H9 (cell line): ENCODE data around the gene DTNBP1. TPM values are rescaled to one million over a fixed set of nuclear protein-coding genes. Genes with fewer than 3 reads are reported as not detected.

Experiments
- DNase-seq: peaks from one replicate; pipeline ENCODE4 v3.0.0-alpha.2; 2017
- H2AFZ ChIP-seq: one replicate; pipeline ENCODE4 v1.6.1; 2013; ENCODE audit warnings: mild to moderate bottlenecking, low read length, control low read depth, moderate library complexity
- H2AK5ac ChIP-seq: 2 replicates; pipeline ENCODE4 v1.6.1; 2013; ENCODE audit warnings: low read length, control low read depth, mixed read lengths; ENCODE audit not compliant: insufficient read length
- H2BK120ac ChIP-seq: one replicate; pipeline ENCODE4 v1.6.1; 2013; ENCODE audit warnings: low read depth, mild to moderate bottlenecking, low read length, control low read depth, inconsistent platforms; ENCODE audit not compliant: poor library complexity, severe bottlenecking
- H2BK12ac ChIP-seq: 2 replicates; pipeline ENCODE4 v1.6.1; 2013; ENCODE audit warnings: low read length, control low read depth, mixed read lengths, low read depth; ENCODE audit not compliant: insufficient read length
- H2BK15ac ChIP-seq: 2 replicates; pipeline ENCODE4 v1.6.1; 2013; ENCODE audit warnings: low read depth, low read length, control low read depth
- H2BK20ac ChIP-seq: one replicate; pipeline ENCODE4 v1.6.1; 2013; ENCODE audit warnings: low read depth, mild to moderate bottlenecking, low read length, control low read depth, inconsistent platforms; ENCODE audit not compliant: poor library complexity, severe bottlenecking
- H2BK5ac ChIP-seq: 2 replicates; pipeline ENCODE4 v1.6.1; 2013; ENCODE audit warnings: low read length, control low read depth, mixed read lengths; ENCODE audit not compliant: insufficient read length
- H3K14ac ChIP-seq: 2 replicates; pipeline ENCODE4 v1.6.1; 2013; ENCODE audit warnings: low read length, control low read depth; ENCODE audit not compliant: insufficient read depth
- H3K18ac ChIP-seq: 2 replicates; pipeline ENCODE4 v1.6.1; 2013; ENCODE audit warnings: low read depth, mild to moderate bottlenecking, mixed read lengths, low read length, control low read depth; ENCODE audit not compliant: insufficient read length
- H3K23ac ChIP-seq: 2 replicates; pipeline ENCODE4 v1.6.1; 2013; ENCODE audit warnings: low read length, control low read depth, mixed read lengths, low read depth; ENCODE audit not compliant: insufficient read length
- H3K23me2 ChIP-seq: 2 replicates; pipeline ENCODE4 v1.6.1; 2013; ENCODE audit warnings: low read depth, mild to moderate bottlenecking, mixed read lengths, low read length, control low read depth; ENCODE audit not compliant: insufficient read length, poor library complexity, severe bottlenecking
- H3K27ac ChIP-seq: 2 replicates; pipeline ENCODE4 v1.5.1; 2013; ENCODE audit warnings: low read length, control low read depth, mixed read lengths, low read depth; ENCODE audit not compliant: insufficient read length
- H3K27me3 ChIP-seq: 2 replicates; pipeline ENCODE4 v1.6.1; 2013; ENCODE audit warnings: low read length, control low read depth, inconsistent platforms; ENCODE audit not compliant: insufficient read depth
- H3K4ac ChIP-seq: 2 replicates; pipeline ENCODE4 v1.6.1; 2013; ENCODE audit warnings: low read depth, mild to moderate bottlenecking, control low read depth, inconsistent platforms, low read length, moderate library complexity
- H3K4me1 ChIP-seq: 2 replicates; pipeline ENCODE4 v1.6.1; 2013; ENCODE audit warnings: low read length, control low read depth, inconsistent platforms; ENCODE audit not compliant: insufficient read depth
- H3K4me2 ChIP-seq: 2 replicates; pipeline ENCODE4 v1.6.1; 2013; ENCODE audit warnings: low read length, control low read depth, mixed read lengths; ENCODE audit not compliant: insufficient read length, insufficient read depth
- H3K56ac ChIP-seq: 2 replicates; pipeline ENCODE4 v1.6.1; 2013; ENCODE audit warnings: low read depth, mild to moderate bottlenecking, mixed read lengths, low read length, control low read depth; ENCODE audit not compliant: insufficient read length
- H3K79me1 ChIP-seq: 2 replicates; pipeline ENCODE4 v1.6.1; 2013; ENCODE audit warnings: low read depth, mild to moderate bottlenecking, moderate library complexity, low read length, control low read depth, inconsistent platforms; ENCODE audit not compliant: insufficient read depth, poor library complexity, severe bottlenecking
- H3K79me2 ChIP-seq: 2 replicates; pipeline ENCODE4 v1.6.1; 2013; ENCODE audit warnings: low read length, control low read depth, inconsistent platforms; ENCODE audit not compliant: insufficient read depth
- H3K9ac ChIP-seq: 2 replicates; pipeline ENCODE4 v1.6.1; 2013; ENCODE audit warnings: low read length, control low read depth, mixed read lengths; ENCODE audit not compliant: insufficient read length; ENCODE audit errors: extremely low read depth
- H3K9me3 ChIP-seq: one replicate; pipeline ENCODE4 v1.6.1; 2013; ENCODE audit warnings: low read depth, low read length, inconsistent platforms; ENCODE audit not compliant: control insufficient read depth
- H3T11ph ChIP-seq: one replicate; pipeline ENCODE4 v1.6.1; 2013; ENCODE audit warnings: mild to moderate bottlenecking, low read length, control low read depth, inconsistent platforms
- H4K20me1 ChIP-seq: one replicate; pipeline ENCODE4 v1.6.1; 2013; ENCODE audit not compliant: control insufficient read depth, insufficient read length, insufficient read depth
- H4K5ac ChIP-seq: 2 replicates; pipeline ENCODE4 v1.6.1; 2013; ENCODE audit warnings: low read depth, mild to moderate bottlenecking, mixed read lengths, low read length, control low read depth; ENCODE audit not compliant: insufficient read length
- H4K8ac ChIP-seq: replicated peaks from 2 replicates; pipeline ENCODE4 v1.6.1; 2013; ENCODE audit warnings: low read length, control low read depth, mixed read lengths, low read depth; ENCODE audit not compliant: insufficient read length
- H4K91ac ChIP-seq: 2 replicates; pipeline ENCODE4 v1.6.1; 2013; ENCODE audit warnings: low read depth, mild to moderate bottlenecking, moderate library complexity, mixed read lengths, low read length, control low read depth; ENCODE audit not compliant: insufficient read length
- H3K27ac Mint-ChIP-seq, 3 experiments: 2 replicates in 2 of 3; 3 replicates in 1 of 3; pipeline ENCODE4 v1.8.0; 2020 to 2021; ENCODE audit warnings: mixed read lengths in 3 of 3, mild to moderate bottlenecking in 1 of 3, moderate library complexity in 1 of 3
- H3K27me3 Mint-ChIP-seq: 2 replicates; pipeline ENCODE4 v1.8.0; 2021; ENCODE audit warnings: low read depth, mild to moderate bottlenecking, moderate library complexity, mixed read lengths
- H3K36me3 Mint-ChIP-seq, 3 experiments: 2 replicates in 2 of 3; 3 replicates in 1 of 3; pipeline ENCODE4 v1.8.0; 2020 to 2021; ENCODE audit warnings: low read depth in 3 of 3, mixed read lengths in 3 of 3; ENCODE audit not compliant: insufficient read depth in 1 of 3
- H3K4me1 Mint-ChIP-seq, 2 experiments: 2 replicates each; pipeline ENCODE4 v1.8.0; 2020; ENCODE audit warnings: mixed read lengths in 2 of 2
- H3K4me3 Mint-ChIP-seq, 2 experiments: 2 replicates in 1 of 2; 3 replicates in 1 of 2; pipeline ENCODE4 v1.8.0; 2020 to 2021; ENCODE audit warnings: mild to moderate bottlenecking in 2 of 2, mixed read lengths in 2 of 2, moderate library complexity in 1 of 2
- H3K9me3 Mint-ChIP-seq, 2 experiments: 2 replicates in 1 of 2; 3 replicates in 1 of 2; pipeline ENCODE4 v1.8.0; 2020; ENCODE audit warnings: mild to moderate bottlenecking in 2 of 2, mixed read lengths in 2 of 2, moderate library complexity in 1 of 2
- WGBS: extraction: QIAGEN DNeasy Blood & Tissue Kit; methylation state at CpG from one replicate; pipeline ENCODE4 v1.1.7; 2013; ENCODE audit warnings: missing lambda C conversion rate, low lambda C conversion rate, mixed read lengths; ENCODE audit not compliant: insufficient read length; ENCODE audit errors: extremely low coverage; 5-methylcytosine and 5-hydroxymethylcytosine counted together
- total RNA-seq: library from RNA; stranded (reverse); gene quantifications from 2 replicates; pipeline ENCODE4 v1.2.1, GENCODE V29; 2021
- TF ChIP-seq, protein P1 (sequence below): fragments of 200-600 bp; sonication (generic); conservative IDR thresholded peaks from 3 replicates; pipeline ENCODE4 v1.8.0; 2021; ENCODE audit warnings: antibody characterized with exemption, mild to moderate bottlenecking

Gene DTNBP1
- total RNA-seq, 1 experiment from 2014 or later: 12.9 TPM

DNA sequence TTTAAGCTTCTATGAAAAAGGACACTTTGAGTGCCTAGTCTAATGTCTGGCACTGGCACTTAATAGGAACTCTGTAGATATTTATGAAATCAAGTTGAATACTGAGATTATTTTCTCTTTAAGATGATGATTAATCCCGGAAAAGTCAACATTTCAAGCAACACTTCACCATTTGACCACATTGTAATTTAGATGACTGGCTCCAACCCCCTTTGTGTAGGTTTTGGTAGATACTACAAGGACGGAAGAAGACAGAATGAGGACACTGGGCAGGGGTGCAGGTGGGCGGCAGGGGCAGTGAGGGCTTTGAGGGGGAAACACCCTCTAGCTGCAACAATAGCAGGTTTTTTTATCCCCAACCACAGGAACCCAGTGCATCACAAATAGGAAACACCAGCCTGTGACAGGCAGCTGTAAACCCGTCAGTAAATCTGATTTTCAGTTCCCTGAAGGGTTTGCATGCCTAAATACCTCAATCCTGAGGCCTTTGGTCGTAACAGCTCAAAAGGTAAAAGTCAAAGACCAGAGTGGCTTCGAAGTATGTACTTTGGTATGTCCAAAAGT, 4.6 kb downstream of the DTNBP1 start:
- no peaks in the 10 kb centered on the region for H4K20me1 ChIP-seq
- 0 out of 2 replicates have a peak, but pooled peaks cover 1% of the 10 kb centered on the region for H3K79me2 ChIP-seq
- peaks cover 2% of the 10 kb centered on the region for H3K79me1 ChIP-seq
- H3K4ac ChIP-seq: no peak overlapping the region
- no peak overlapping the region for H2AK5ac ChIP-seq
- Mint-ChIP-seq H3K27me3 (peaks cover 5% of the 10 kb centered on the region), H3K27ac (peak overlapping the region in 1 of 3 experiments; percentile 3; a peak in 1 of 7 replicates), H3K36me3 (peaks cover 0 to 4% (median 4%) of the 10 kb centered on the region in 3 experiments; a peak in 4 of 7 replicates), H3K4me1 (peaks cover 23% of the 10 kb centered on the region in 2 experiments), H3K4me3 (no peak overlapping the region), H3K9me3 (peaks cover 0 to under 1% of the 10 kb centered on the region in 2 experiments; a peak in 1 of 5 replicates)
- no peak overlapping the region for H3K14ac ChIP-seq
- no peak overlapping the region for H4K8ac ChIP-seq
- no peak overlapping the region for H3K56ac ChIP-seq
- TF ChIP-seq, protein P1, sequence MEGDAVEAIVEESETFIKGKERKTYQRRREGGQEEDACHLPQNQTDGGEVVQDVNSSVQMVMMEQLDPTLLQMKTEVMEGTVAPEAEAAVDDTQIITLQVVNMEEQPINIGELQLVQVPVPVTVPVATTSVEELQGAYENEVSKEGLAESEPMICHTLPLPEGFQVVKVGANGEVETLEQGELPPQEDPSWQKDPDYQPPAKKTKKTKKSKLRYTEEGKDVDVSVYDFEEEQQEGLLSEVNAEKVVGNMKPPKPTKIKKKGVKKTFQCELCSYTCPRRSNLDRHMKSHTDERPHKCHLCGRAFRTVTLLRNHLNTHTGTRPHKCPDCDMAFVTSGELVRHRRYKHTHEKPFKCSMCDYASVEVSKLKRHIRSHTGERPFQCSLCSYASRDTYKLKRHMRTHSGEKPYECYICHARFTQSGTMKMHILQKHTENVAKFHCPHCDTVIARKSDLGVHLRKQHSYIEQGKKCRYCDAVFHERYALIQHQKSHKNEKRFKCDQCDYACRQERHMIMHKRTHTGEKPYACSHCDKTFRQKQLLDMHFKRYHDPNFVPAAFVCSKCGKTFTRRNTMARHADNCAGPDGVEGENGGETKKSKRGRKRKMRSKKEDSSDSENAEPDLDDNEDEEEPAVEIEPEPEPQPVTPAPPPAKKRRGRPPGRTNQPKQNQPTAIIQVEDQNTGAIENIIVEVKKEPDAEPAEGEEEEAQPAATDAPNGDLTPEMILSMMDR: no peak
- no peak overlapping the region for H3K23ac ChIP-seq
- no peak overlapping the region for H2BK12ac ChIP-seq
- no peak overlapping the region for H4K91ac ChIP-seq
- H3K23me2 ChIP-seq: no peaks in the 10 kb centered on the region
- DNase-seq: no peak
- no peak overlapping the region for H2AFZ ChIP-seq
- H3K4me1 ChIP-seq: peaks cover 7% of the 10 kb centered on the region; the same call in 1 of the 2 replicates
- no CpG with 5 or more reads among the region's 6 CpGs for WGBS
- H2BK20ac ChIP-seq: no peak overlapping the region
- no peak overlapping the region for H3K18ac ChIP-seq
- H2BK120ac ChIP-seq: no peak overlapping the region
- no peak overlapping the region for H4K5ac ChIP-seq
- H3K27ac ChIP-seq: no peak overlapping the region
- H3K27me3 ChIP-seq: peaks cover 2% of the 10 kb centered on the region; the same call in 1 of the 2 replicates
- no peak overlapping the region for H2BK15ac ChIP-seq
- no peak overlapping the region for H3K9ac ChIP-seq
- no peak overlapping the region for H3T11ph ChIP-seq
- H3K9me3 ChIP-seq: no peaks in the 10 kb centered on the region
- no peak overlapping the region for H2BK5ac ChIP-seq
- no peak overlapping the region for H3K4me2 ChIP-seq
